A673 (cell line): ENCODE results near the gene IL36B. TPM values are rescaled to one million over a fixed set of nuclear protein-coding genes. Genes with fewer than 3 reads are reported as not detected.

Experiments used
- BruUV-seq: library from RNA; stranded (reverse); fragments of 400-500 nt; replicated peaks from 2 replicates; lab custom pipeline; 2021; lab: Mats Ljungman, UMichigan
- CTCF ChIA-PET: fragments of 300-600 bp; sonication (Branson Sonifier 250); formaldehyde crosslinking; loops from one replicate; lab custom pipeline; 2022; ENCODE audit warnings: antibody characterized with exemption; lab: Charles Lee
- POLR2A ChIA-PET: fragments of 300-600 bp; sonication (Branson Sonifier 250); formaldehyde crosslinking; loops from one replicate; lab custom pipeline; 2022; ENCODE audit warnings: antibody characterized with exemption; ENCODE audit not compliant: low non-redundant PET; lab: Charles Lee
- DNase-seq: peaks from one replicate; pipeline ENCODE4 v3.0.0-alpha.2; 2015; ENCODE audit warnings: low spot score
- H3K27ac ChIP-seq: fragments of 200-600 bp; sonication (generic); 2 replicates; pipeline ENCODE4 v1.5.1; 2016; ENCODE audit warnings: mixed run types, low read depth, mild to moderate bottlenecking, mixed read lengths, antibody characterized with exemption, low read length; ENCODE audit not compliant: poor library complexity, severe bottlenecking
- H3K27me3 ChIP-seq: fragments of 200-600 bp; sonication (generic); replicated peaks from 2 replicates; pipeline ENCODE4 v1.6.1; 2017; ENCODE audit warnings: mixed run types, low read depth, mild to moderate bottlenecking, mixed read lengths, antibody characterized with exemption, low read length; ENCODE audit not compliant: insufficient read depth, poor library complexity
- H3K36me3 ChIP-seq: fragments of 200-600 bp; sonication (generic); 2 replicates; pipeline ENCODE4 v1.6.1; 2016; ENCODE audit warnings: mixed run types, mild to moderate bottlenecking, mixed read lengths, antibody characterized with exemption, low read length; ENCODE audit not compliant: insufficient read depth, poor library complexity, severe bottlenecking
- H3K4me1 ChIP-seq: fragments of 200-600 bp; sonication (generic); 2 replicates; pipeline ENCODE4 v1.6.1; 2017; ENCODE audit warnings: mixed run types, mild to moderate bottlenecking, mixed read lengths, antibody characterized with exemption, low read length; ENCODE audit not compliant: insufficient read depth, poor library complexity, severe bottlenecking
- H3K4me3 ChIP-seq: fragments of 200-600 bp; sonication (generic); 2 replicates; pipeline ENCODE4 v1.5.1; 2016; ENCODE audit warnings: low read depth, mixed run types, mild to moderate bottlenecking, mixed read lengths, low read length; ENCODE audit not compliant: poor library complexity, severe bottlenecking
- H3K9me3 ChIP-seq: fragments of 200-600 bp; sonication (generic); 2 replicates; pipeline ENCODE4 v1.6.1; 2016; ENCODE audit warnings: mixed run types, low read depth, mild to moderate bottlenecking, mixed read lengths, antibody characterized with exemption, low read length; ENCODE audit not compliant: poor library complexity, severe bottlenecking
- CTCF ChIP-seq: fragments of 300-800, 200-600 bp; sonication (generic); conservative IDR thresholded peaks from 2 replicates; pipeline ENCODE4 v1.5.1; 2017; ENCODE audit warnings: low read depth, mild to moderate bottlenecking, antibody characterized with exemption, low read length, moderate library complexity, mixed read lengths
- EZH2 ChIP-seq: fragments of 200-600 bp; sonication (generic); IDR thresholded peaks from 2 replicates; pipeline ENCODE4 v1.6.1; 2017; ENCODE audit warnings: borderline replicate concordance, low read depth, mild to moderate bottlenecking, mixed read lengths, antibody characterized with exemption, low read length; ENCODE audit not compliant: poor library complexity, severe bottlenecking
- intact Hi-C: fragments of 100-400 bp; cut with micrococcal nuclease; formaldehyde crosslinking; loops from one replicate; pipeline ENCODE4 v1.10.0; 2022; ENCODE audit not compliant: unreplicated experiment
- total RNA-seq: library from RNA; stranded (reverse); gene quantifications from 2 replicates; pipeline ENCODE4 v1.2.3, GENCODE V29; 2021

Gene IL36B
- total RNA-seq, 1 experiment from 2014 or later: not detected

- Histone ChIP-seq H3K4me1 (no peaks in the 10 kb centered on the region), H3K4me3 (no peak overlapping the region), H3K27ac (no peak overlapping the region), H3K9me3 (peaks cover 22% of the 10 kb centered on the region), H3K27me3 (no peaks in the 10 kb centered on the region), H3K36me3 (no peaks in the 10 kb centered on the region)
- POLR2A ChIA-PET: no interaction called here
- BruUV-seq: no TSS peak
- CTCF ChIA-PET: no interaction called here
- intact Hi-C loops: no loop called here
- no peak for DNase-seq
- TF ChIP-seq EZH2: no peak
- no peak for TF ChIP-seq CTCF
Measured at GRCh38 chr2:113002677-113003076, 50.0 kb downstream of the IL36B start.

- Histone ChIP-seq H3K27me3 (peaks cover 5% of the 10 kb centered on the region), H3K9me3 (peaks cover 22% of the 10 kb centered on the region), H3K4me3 (no peak overlapping the region), H3K27ac (no peak overlapping the region), H3K4me1 (no peaks in the 10 kb centered on the region), H3K36me3 (no peaks in the 10 kb centered on the region)
- DNase-seq: no peak
- intact Hi-C loops: no loop called here
- no TSS peak for BruUV-seq
- TF ChIP-seq CTCF: no peak
- ChIA-PET CTCF (no interaction called here), POLR2A (no interaction called here)
Measured at GRCh38 chr2:113000436-113000835, 52.2 kb downstream of the IL36B start.

- ChIA-PET CTCF (no interaction called here), POLR2A (no interaction called here)
- intact Hi-C loops: no loop called here
- no peak for DNase-seq
- no peaks in the 10 kb centered on the region for H3K4me1 ChIP-seq
- TF ChIP-seq EZH2: no peak
- no peak for TF ChIP-seq CTCF
- H3K9me3 ChIP-seq: peaks cover 22% of the 10 kb centered on the region
- no peak overlapping the region for H3K27ac ChIP-seq
- H3K36me3 ChIP-seq: no peaks in the 10 kb centered on the region
- peaks cover 24% of the 10 kb centered on the region for H3K27me3 ChIP-seq
- no TSS peak for BruUV-seq
- H3K4me3 ChIP-seq: no peak overlapping the region
Measured at GRCh38 chr2:112997151-112997550, 55.5 kb downstream of the IL36B start.
